Measurements from ENCODE around the gene TECTB.

Gene TECTB

DNA sequence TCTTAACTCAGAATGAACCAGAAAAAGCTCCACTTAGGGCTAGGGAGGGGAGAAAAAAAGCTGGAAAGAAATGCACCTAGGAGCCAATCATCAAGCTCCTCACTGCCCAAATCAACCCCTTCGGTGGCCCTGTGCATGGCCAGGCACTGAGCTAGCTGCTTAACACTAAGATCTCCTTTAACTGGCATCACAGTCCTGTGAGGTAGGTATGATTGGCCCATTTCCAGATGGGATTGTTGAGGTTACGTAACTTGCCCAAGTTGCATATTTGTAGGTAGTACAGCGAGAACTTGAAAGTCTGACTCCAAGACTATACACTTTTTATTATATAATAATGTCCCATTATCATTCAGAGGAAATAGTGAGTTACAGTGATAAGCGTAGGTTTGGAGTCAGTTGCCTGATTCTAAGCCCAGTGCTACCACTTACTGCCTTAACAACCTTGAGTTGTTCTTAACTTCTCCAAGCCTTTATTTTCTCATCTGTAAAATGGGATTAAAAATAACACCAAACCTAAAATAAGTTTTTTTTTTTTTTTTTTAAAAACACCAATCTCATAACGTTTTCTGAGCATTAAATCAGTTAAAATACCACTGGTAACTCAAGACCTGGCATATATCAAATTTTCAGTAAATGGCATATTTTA lies 53.5 kb downstream of the TECTB start:
- FAIRE-seq (no peak), DNase-seq (ENCODE audit: insufficient read length, low spot score) (no peak)
- TF ChIP-seq POLR2A (IDR thresholded peaks at IDR 0.05; ENCODE audit: low read depth, low read length), result no peak

GRCh38 chr10:112338957-112339356 lies 55.8 kb downstream of the TECTB start:
- DNase-seq (ENCODE audit: insufficient read length, low spot score) (no peak), FAIRE-seq (no peak)
- no peak for TF ChIP-seq POLR2A (IDR thresholded peaks at IDR 0.05; ENCODE audit: low read depth, low read length)

- FAIRE-seq (no peak), DNase-seq (ENCODE audit: insufficient read length, low spot score) (no peak)
- no peak for TF ChIP-seq POLR2A (IDR thresholded peaks at IDR 0.05; ENCODE audit: low read depth, low read length)
Observed at GRCh38 chr10:112340601-112341000, 57.4 kb downstream of the TECTB start.

- TF ChIP-seq POLR2A (IDR thresholded peaks at IDR 0.05; ENCODE audit: low read depth, low read length), result no peak
- FAIRE-seq, result no peak
- DNase-seq (ENCODE audit: insufficient read length, low spot score), result no peak
Observed at GRCh38 chr10:112343056-112343806, 60.0 kb downstream of the TECTB start.

- DNase-seq (ENCODE audit: insufficient read length, low spot score) (no peak), FAIRE-seq (no peak)
- TF ChIP-seq POLR2A (IDR thresholded peaks at IDR 0.05; ENCODE audit: low read depth, low read length), result no peak
Observed at GRCh38 chr10:112344261-112344660, 61.1 kb downstream of the TECTB start.

DNA sequence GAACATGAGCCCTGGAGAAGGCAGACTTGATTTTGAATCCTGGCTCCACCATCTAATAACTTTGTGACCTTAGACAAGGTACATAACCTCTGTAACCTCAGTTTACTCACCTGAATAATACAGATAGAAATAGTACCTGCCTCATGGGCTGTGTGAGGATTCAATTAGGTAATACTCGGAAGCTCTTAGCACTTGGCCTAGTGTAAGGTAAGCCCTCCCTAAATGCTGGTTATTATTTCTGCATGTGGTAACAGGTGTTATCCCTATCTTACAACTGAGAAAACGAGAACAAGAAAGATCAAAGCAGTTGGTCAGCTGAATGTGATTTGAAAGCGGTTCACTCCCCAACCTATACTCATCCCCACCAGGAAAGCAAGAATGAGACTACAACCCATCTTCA lies 62.0 kb downstream of the TECTB start:
- no peak for TF ChIP-seq POLR2A (IDR thresholded peaks at IDR 0.05; ENCODE audit: low read depth, low read length)
- DNase-seq (ENCODE audit: insufficient read length, low spot score) (no peak), FAIRE-seq (no peak)

- FAIRE-seq (no peak), DNase-seq (ENCODE audit: insufficient read length, low spot score) (no peak)
- TF ChIP-seq POLR2A (IDR thresholded peaks at IDR 0.05; ENCODE audit: low read depth, low read length), result no peak
Observed at GRCh38 chr10:112345743-112346142, 62.5 kb downstream of the TECTB start.

DNA sequence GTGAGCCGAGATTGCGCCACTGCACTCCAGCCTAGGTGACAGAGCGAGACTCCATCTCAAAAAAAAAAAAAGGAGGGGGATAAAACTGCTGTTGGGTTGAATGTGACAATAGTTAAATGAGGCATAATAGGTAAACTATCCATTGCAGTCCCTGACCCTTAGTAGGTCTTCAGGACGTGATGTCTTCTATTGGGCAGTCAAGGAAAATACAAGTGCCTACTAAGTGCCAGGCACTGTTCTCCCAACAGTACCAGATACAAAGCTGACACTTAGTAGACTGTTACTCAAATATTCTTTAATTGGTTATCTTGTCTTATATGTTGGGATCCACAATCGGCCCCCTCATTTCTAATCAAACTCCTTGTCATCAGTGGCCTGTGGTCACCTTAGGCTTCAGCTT lies 63.6 kb downstream of the TECTB start:
- no peak for TF ChIP-seq POLR2A (IDR thresholded peaks at IDR 0.05; ENCODE audit: low read depth, low read length)
- FAIRE-seq (no peak), DNase-seq (ENCODE audit: insufficient read length, low spot score) (no peak)

DNA sequence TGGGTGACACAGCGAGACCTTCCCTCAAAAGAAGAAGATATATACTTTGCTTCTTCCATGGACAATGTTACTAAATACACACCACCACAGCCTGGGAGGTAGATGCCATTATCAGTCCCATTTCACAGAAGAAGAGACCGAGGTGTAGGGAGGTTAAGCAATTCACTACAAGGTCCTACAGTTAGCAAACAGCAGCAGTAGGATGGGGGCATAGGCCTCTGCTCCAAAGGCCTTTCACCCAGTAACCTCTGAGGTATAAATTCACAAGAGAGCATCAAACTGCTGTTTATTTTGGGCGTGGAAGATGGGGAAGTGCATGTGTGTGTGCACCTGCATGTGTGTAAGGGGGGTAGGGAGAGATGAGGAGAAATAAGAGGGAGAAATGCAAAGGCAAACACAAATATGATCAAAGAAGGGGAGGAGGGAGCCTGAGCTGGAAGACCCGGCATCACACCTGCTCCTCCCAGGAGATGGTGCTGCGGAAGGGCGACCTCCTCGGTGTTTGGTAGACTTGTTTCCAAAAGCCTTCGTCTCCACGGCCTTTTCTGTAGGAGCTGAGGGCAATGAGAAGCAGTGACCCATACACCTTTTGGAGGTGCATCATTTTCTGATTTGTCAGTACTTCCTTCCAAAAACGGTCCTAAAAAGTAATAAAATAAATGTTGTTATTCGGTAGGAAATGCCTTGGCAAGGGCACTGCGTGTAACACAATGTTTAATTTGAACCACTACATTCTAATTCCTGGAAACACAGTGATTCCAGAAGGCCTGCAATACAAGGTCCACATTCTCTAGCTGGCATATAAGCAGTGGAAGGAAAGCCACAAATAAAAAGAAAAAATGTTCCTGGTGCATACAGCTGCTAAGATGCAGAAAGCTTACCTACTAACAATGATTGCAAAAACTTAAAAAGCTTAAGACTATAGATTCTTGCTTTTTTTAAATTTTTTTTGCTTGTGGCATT lies 64.8 kb downstream of the TECTB start:
- FAIRE-seq (no peak), DNase-seq (ENCODE audit: insufficient read length, low spot score) (no peak)
- TF ChIP-seq POLR2A (IDR thresholded peaks at IDR 0.05; ENCODE audit: low read depth, low read length), result no peak

DNA sequence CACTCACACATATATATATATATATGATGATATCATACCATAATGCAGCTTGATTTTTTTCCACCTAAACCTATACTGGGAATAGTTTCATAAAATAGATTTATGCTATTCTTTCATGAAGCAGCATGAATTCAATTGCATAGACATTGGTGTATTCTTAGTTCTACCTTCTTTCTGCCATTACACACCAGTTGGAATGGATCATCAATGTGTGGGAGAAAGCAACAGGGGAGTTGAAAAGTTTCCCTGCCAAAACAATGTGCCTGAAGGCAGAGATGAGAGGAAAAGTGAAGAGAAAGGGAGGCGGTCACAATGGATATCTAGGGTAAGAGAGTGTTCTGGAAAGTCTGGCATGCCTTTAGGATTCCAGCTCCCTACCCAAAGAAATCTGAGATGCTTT lies 65.6 kb downstream of the TECTB start:
- FAIRE-seq (no peak), DNase-seq (ENCODE audit: insufficient read length, low spot score) (no peak)
- no peak for TF ChIP-seq POLR2A (IDR thresholded peaks at IDR 0.05; ENCODE audit: low read depth, low read length)

GRCh38 chr10:112349521-112350085 lies 66.4 kb downstream of the TECTB start:
- no peak for FAIRE-seq
- no peak for DNase-seq (ENCODE audit: insufficient read length, low spot score)
- no peak for TF ChIP-seq POLR2A (IDR thresholded peaks at IDR 0.05; ENCODE audit: low read depth, low read length)

GRCh38 chr10:112351146-112351545 lies 67.9 kb downstream of the TECTB start:
- FAIRE-seq (no peak), DNase-seq (ENCODE audit: insufficient read length, low spot score) (no peak)
- TF ChIP-seq POLR2A (IDR thresholded peaks at IDR 0.05; ENCODE audit: low read depth, low read length), result no peak

DNA sequence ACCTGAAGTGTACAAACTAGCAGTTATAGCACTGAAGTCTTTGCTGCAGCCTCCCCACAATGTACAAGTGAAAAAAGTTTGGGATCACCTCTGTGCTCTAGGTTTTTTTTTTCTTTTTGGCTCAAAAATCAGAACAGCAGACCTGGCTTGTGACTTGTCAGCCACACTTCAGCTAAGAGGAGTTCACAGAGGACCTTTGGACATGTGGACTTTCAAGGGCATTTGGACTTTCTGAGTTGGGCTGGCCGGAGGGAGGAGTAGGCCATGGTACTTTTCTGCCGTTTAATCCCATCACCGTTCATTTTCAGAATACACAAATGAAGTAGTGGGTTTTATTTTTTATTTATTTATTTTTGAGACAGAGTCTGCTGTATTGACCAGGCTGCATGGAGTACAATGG lies 68.8 kb downstream of the TECTB start:
- no peak for DNase-seq (ENCODE audit: insufficient read length, low spot score)
- no peak for FAIRE-seq
- TF ChIP-seq POLR2A (IDR thresholded peaks at IDR 0.05; ENCODE audit: low read depth, low read length), result no peak

DNA sequence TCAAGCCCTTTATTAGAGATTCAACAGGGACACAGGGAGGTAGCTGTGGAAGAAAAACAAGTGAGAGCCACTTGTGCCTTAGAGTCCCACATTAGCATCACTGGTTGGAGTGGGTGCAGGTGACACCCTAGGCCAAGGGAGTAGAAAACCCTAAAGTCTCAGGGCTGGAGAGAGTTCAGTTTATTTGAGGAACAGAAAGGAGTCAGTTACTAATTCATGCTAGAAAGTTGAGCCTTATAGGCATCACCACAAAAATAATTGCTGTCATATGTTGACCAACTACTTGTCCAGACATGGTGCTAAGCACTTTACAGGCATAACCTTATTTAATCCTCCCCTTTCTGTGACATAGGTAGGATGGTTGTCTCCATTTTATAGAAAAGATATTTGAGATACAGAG lies 69.8 kb downstream of the TECTB start:
- FAIRE-seq (no peak), DNase-seq (ENCODE audit: insufficient read length, low spot score) (no peak)
- no peak for TF ChIP-seq POLR2A (IDR thresholded peaks at IDR 0.05; ENCODE audit: low read depth, low read length)
